Tibial artery (tissue), 4 donors: Measurements from ENCODE around the gene TNNT2.

Source experiments
- DNase-seq, 2 donors: peaks; one replicate each; pipeline ENCODE4 v3.0.0-alpha.2; 2019
- H3K27ac ChIP-seq, 2 donors: fragments of 200-600 bp; sonication (generic) in 1 of 2; 1 replicate in 1 of 2; 2 replicates in 1 of 2; pipeline ENCODE4 v1.5.1; 2018 to 2019; ENCODE audit warnings: mild to moderate bottlenecking in 1 of 2
- H3K27me3 ChIP-seq, 2 donors: fragments of 200-600 bp; sonication (generic) in 1 of 2; one replicate each; pipeline versions ENCODE4 v1.5.1 to v1.6.0; 2016 to 2019
- H3K36me3 ChIP-seq, 3 donors: fragments of 200-600 bp; sonication (generic) in 2 of 3; one replicate each; pipeline ENCODE4 v1.5.1; 2016 to 2019; ENCODE audit warnings: mild to moderate bottlenecking in 2 of 3
- H3K4me1 ChIP-seq, 4 donors: fragments of 200-600 bp; sonication (generic) in 2 of 4; 1 replicate in 3 of 4; 2 replicates in 1 of 4; pipeline ENCODE4 v1.5.1; 2016 to 2019
- H3K4me3 ChIP-seq, 2 donors: fragments of 200-600 bp; sonication (generic) in 1 of 2; 1 replicate in 1 of 2; 2 replicates in 1 of 2; pipeline ENCODE4 v1.5.1; 2018 to 2019; ENCODE audit warnings: mild to moderate bottlenecking in 2 of 2
- H3K9me3 ChIP-seq, 3 donors: fragments of 200-600 bp; sonication (generic) in 1 of 3; one replicate each; pipeline ENCODE4 v1.5.1; 2016 to 2019
- intact Hi-C: fragments of 100-400 bp; cut with DNase I; formaldehyde crosslinking; loops from one replicate; pipeline ENCODE4 v1.15.0; 2023; ENCODE audit warnings: low total_unique reads
- TF ChIP-seq, protein P1 (sequence below), 2 experiments: fragments of 200-600 bp in 1 of 2; fragments of 450-650 bp in 1 of 2; IDR thresholded peaks; one replicate each; pipeline ENCODE4 v1.5.1; 2017 to 2019; ENCODE audit warnings: antibody characterized with exemption in 2 of 2, mild to moderate bottlenecking in 1 of 2, moderate library complexity in 1 of 2

TNNT2 gene

DNA sequence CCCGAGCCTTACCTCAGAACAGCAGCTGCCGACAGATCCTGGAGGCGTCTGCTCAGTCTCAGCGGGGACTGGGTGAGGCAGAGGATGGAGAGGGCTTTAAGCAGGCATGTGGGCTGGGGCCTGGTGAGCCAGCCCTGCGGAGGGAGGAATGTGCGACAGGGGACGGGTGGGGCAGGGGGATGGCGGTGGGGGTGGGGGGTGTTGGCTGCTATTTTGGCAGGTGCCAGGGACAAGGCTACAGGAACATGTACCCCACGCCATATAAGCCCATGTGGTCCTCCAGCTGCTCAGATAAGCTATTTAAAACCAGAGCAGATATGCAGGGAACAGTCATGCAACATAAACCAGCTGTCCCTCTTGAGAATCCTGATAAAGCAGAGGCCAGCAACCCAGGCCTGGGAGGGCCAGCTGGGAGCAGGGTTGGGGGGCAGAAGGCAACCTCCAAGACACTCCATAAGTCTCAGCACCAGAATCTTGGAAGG is at the start of gene TNNT2:
Gene TNNT2 (minus strand): TSS at position 70 of the 482 bp plus-strand sequence. CDS start 4,426 bp downstream, outside the sequence.
- no peak within 1 kb of the TSS for H3K27ac ChIP-seq
- H3K4me3 ChIP-seq: no peak within 1 kb of the TSS
- H3K4me1 ChIP-seq: peaks cover 0 to 12% (median 0%) of the 10 kb centered on the region in 4 donors
- H3K36me3 ChIP-seq: no peaks in the 10 kb centered on the region
- no peak for DNase-seq
- no peaks in the 10 kb centered on the region for H3K9me3 ChIP-seq
- intact Hi-C loops: no loop called here
- TF ChIP-seq, protein P1, sequence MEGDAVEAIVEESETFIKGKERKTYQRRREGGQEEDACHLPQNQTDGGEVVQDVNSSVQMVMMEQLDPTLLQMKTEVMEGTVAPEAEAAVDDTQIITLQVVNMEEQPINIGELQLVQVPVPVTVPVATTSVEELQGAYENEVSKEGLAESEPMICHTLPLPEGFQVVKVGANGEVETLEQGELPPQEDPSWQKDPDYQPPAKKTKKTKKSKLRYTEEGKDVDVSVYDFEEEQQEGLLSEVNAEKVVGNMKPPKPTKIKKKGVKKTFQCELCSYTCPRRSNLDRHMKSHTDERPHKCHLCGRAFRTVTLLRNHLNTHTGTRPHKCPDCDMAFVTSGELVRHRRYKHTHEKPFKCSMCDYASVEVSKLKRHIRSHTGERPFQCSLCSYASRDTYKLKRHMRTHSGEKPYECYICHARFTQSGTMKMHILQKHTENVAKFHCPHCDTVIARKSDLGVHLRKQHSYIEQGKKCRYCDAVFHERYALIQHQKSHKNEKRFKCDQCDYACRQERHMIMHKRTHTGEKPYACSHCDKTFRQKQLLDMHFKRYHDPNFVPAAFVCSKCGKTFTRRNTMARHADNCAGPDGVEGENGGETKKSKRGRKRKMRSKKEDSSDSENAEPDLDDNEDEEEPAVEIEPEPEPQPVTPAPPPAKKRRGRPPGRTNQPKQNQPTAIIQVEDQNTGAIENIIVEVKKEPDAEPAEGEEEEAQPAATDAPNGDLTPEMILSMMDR (IDR thresholded peaks at IDR 0.05): no peak
- peaks cover 0 to 53% of the 10 kb centered on the region in 2 donors for H3K27me3 ChIP-seq

GRCh38 chr1:201426479-201427310 is 49.2 kb upstream of the TNNT2 start:
- Histone ChIP-seq H3K4me3 (no peak overlapping the region), H3K4me1 (no peaks in the 10 kb centered on the region), H3K9me3 (no peaks in the 10 kb centered on the region), H3K36me3 (no peaks in the 10 kb centered on the region), H3K27ac (no peak overlapping the region), H3K27me3 (peaks cover 0 to 12% of the 10 kb centered on the region in 2 donors)
- DNase-seq: no peak
- intact Hi-C loops: no loop called here
- TF ChIP-seq, protein P1 (IDR thresholded peaks at IDR 0.05): no peak

DNA sequence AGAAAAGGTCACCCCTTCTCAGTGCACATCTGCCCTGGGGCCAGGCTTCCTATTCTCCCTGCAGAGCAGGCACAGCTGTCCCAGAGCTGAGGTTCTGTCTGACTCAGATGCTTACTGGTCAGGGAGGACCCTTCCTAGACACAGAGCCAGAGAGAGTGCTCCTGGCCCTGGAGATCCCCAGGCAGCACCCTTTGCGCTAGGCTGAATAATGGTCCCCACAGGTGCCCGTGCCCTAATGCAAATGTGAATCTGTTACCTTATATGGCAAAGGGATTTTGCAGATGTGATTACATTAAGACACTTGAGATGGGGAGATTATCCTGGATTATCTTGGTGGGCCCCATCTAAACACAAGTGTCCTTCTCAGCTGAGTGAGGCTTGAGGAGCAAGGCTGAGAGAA is 46.7 kb upstream of the TNNT2 start:
- Histone ChIP-seq H3K4me1 (peaks cover 0 to 6% (median 0%) of the 10 kb centered on the region in 4 donors), H3K27ac (no peak overlapping the region), H3K36me3 (no peaks in the 10 kb centered on the region), H3K9me3 (no peaks in the 10 kb centered on the region), H3K4me3 (no peak overlapping the region), H3K27me3 (peaks cover 0 to 5% of the 10 kb centered on the region in 2 donors)
- TF ChIP-seq, protein P1 (IDR thresholded peaks at IDR 0.05): no peak
- intact Hi-C loops: no loop called here
- no peak for DNase-seq

DNA sequence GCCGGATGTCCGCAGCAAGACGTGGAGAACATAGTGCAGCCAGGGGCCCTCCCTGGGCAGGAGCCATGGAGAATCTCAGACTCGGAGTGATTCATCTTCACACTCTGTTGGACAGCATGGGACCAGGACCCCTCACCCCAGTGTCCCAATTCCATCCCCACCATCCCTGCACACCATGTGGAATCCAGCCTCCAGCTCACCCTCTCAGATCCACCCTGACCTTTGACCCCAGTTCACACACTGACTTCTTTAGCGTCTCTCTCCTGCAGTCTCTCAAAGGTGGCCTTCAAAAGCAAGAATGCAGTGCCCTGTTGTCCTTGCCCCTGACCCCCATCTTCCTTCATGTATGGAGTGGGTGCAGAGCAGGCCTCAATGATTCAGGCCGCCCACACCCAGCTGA is 46.2 kb upstream of the TNNT2 start:
- intact Hi-C loops: no loop called here
- H3K27ac ChIP-seq: no peak overlapping the region
- peaks cover 0 to 5% of the 10 kb centered on the region in 2 donors for H3K27me3 ChIP-seq
- H3K4me3 ChIP-seq: no peak overlapping the region
- peaks cover 0 to 6% (median 0%) of the 10 kb centered on the region in 4 donors for H3K4me1 ChIP-seq
- H3K9me3 ChIP-seq: no peaks in the 10 kb centered on the region
- TF ChIP-seq, protein P1 (IDR thresholded peaks at IDR 0.05): no peak
- no peaks in the 10 kb centered on the region for H3K36me3 ChIP-seq
- DNase-seq: no peak

- Histone ChIP-seq H3K27ac (no peak overlapping the region), H3K27me3 (no peaks in the 10 kb centered on the region), H3K4me1 (peaks cover 0 to 6% (median 0%) of the 10 kb centered on the region in 4 donors), H3K9me3 (no peaks in the 10 kb centered on the region), H3K4me3 (no peak overlapping the region), H3K36me3 (no peaks in the 10 kb centered on the region)
- DNase-seq: no peak
- intact Hi-C loops: no loop called here
- TF ChIP-seq, protein P1 (IDR thresholded peaks at IDR 0.05): no peak
These were observed 45.1 kb upstream of the TNNT2 start for GRCh38 chr1:201422436-201423030.
